SK-N-MC (cell line): ENCODE measurements around the gene MCMBP.
"Not testable (repeated sequence)": the region's sequence is repeated elsewhere in the genome, so short reads cannot be mapped to it uniquely, and the experiment has no call there.

Source experiments
- DNase-seq: peaks from one replicate; pipeline ENCODE4 v3.0.0-alpha.2; 2011; ENCODE audit warnings: low read depth, low spot score
- H3K27ac ChIP-seq: fragments of 200-600 bp; sonication (generic); 2 replicates; pipeline ENCODE4 v1.5.1; 2016; ENCODE audit warnings: mixed run types
- H3K36me3 ChIP-seq: fragments of 200-600 bp; sonication (generic); 2 replicates; pipeline ENCODE4 v1.6.1; 2017; ENCODE audit warnings: antibody characterized with exemption, low read length, mixed read lengths; ENCODE audit not compliant: insufficient read depth
- H3K4me3 ChIP-seq: fragments of 200-600 bp; sonication (generic); 2 replicates; pipeline ENCODE4 v1.5.1; 2016
- H3K9ac ChIP-seq: fragments of 200-600 bp; sonication (generic); 2 replicates; pipeline ENCODE4 v1.8.0; 2017; ENCODE audit warnings: mixed run types, mixed read lengths; ENCODE audit not compliant: insufficient read length
- H3K9me3 ChIP-seq: fragments of 200-600 bp; sonication (generic); 2 replicates; pipeline ENCODE4 v1.6.1; 2017; ENCODE audit warnings: low read depth, mild to moderate bottlenecking, antibody characterized with exemption, low read length, moderate library complexity, mixed read lengths
- EZH2 ChIP-seq: fragments of 200-600 bp; sonication (generic); IDR thresholded peaks from one replicate; pipeline ENCODE4 v1.6.1; 2017; ENCODE audit warnings: antibody characterized with exemption
- FOXP2 ChIP-seq: optimal IDR thresholded peaks from 2 replicates; pipeline ENCODE3; 2011; ENCODE audit warnings: mild to moderate bottlenecking, moderate library complexity; ENCODE audit not compliant: insufficient read depth; ENCODE audit errors: extremely low read length, control extremely low read depth
- POLR2AphosphoS5 ChIP-seq: IDR thresholded peaks from 2 replicates; pipeline ENCODE4 v1.6.1; 2012; ENCODE audit warnings: mild to moderate bottlenecking, low read depth, low read length, borderline replicate concordance

MCMBP gene, protein sequence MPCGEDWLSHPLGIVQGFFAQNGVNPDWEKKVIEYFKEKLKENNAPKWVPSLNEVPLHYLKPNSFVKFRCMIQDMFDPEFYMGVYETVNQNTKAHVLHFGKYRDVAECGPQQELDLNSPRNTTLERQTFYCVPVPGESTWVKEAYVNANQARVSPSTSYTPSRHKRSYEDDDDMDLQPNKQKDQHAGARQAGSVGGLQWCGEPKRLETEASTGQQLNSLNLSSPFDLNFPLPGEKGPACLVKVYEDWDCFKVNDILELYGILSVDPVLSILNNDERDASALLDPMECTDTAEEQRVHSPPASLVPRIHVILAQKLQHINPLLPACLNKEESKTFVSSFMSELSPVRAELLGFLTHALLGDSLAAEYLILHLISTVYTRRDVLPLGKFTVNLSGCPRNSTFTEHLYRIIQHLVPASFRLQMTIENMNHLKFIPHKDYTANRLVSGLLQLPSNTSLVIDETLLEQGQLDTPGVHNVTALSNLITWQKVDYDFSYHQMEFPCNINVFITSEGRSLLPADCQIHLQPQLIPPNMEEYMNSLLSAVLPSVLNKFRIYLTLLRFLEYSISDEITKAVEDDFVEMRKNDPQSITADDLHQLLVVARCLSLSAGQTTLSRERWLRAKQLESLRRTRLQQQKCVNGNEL

DNA sequence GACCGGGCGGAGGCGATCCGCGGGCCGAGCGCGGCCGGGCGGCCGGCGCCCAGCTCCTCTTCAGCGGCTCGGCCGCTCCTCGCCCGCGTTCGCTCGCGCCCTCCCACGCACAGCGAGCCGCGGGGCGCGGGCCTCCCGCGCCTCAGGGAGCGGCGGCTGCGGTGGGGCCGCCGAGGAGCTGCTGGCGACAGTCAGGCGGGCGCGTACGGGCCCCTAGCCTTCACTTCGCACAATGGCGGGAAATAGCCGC lies at the start of gene MCMBP:
TSS of gene MCMBP (minus strand) at position 234 of the 250 bp plus-strand sequence. CDS start 259 bp downstream, outside the sequence.
- Histone ChIP-seq H3K27ac (peak within 1 kb of the TSS; percentile 81), H3K9ac (peak within 1 kb of the TSS; percentile 73), H3K36me3 (no peaks in the 10 kb centered on the region), H3K9me3 (no peaks in the 10 kb centered on the region), H3K4me3 (peak within 1 kb of the TSS; percentile 81)
- TF ChIP-seq EZH2 = no peak
- TF ChIP-seq FOXP2 = no peak
- no peak for TF ChIP-seq POLR2AphosphoS5
- DNase-seq = no peak

DNA sequence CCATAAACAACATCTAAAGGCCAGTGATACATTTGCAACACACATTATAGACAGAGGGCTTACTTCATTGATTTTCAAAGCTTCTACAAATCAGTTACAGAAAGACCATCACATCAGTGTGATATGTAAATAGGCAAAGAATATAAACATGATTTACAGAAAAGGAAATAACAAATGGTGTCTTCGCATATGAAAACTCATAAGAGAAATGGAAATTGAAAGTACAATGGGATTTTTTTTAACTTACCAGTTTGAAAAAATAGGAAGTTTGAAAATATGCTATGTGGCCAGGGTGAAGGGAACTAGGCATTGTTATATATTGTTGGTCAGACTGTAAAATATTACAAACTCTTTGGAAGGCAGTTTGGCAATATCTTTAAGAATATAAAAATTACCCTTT lies 47.2 kb upstream of the MCMBP start:
- no peak overlapping the region for H3K9ac ChIP-seq
- peaks cover 23% of the 10 kb centered on the region for H3K36me3 ChIP-seq
- DNase-seq = no peak
- no peaks in the 10 kb centered on the region for H3K9me3 ChIP-seq
- no peak overlapping the region for H3K4me3 ChIP-seq
- TF ChIP-seq POLR2AphosphoS5 (no peak), FOXP2 (no peak)
- no peak overlapping the region for H3K27ac ChIP-seq

DNA sequence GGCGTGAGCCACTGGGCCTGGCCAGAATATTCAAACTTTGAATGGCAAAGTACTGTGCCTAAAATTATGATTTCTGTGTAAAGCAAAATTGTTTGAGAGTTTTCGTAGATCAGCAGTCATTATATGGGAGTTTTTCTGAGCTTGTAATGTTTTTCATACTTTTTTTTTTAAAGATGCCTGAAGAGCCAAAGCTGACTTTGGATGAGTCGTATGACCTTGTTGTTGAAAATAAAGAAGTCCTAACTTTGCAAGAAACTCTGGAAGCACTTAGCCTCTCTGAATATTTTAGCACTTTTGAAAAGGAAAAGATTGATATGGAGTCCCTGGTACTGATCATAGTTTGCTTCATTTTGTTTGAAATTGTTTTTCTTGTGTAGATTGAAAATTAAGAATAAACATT lies 46.6 kb upstream of the MCMBP start:
- Histone ChIP-seq H3K9me3 (no peaks in the 10 kb centered on the region), H3K4me3 (no peak overlapping the region), H3K9ac (no peak overlapping the region), H3K27ac (no peak overlapping the region), H3K36me3 (peaks cover 23% of the 10 kb centered on the region)
- TF ChIP-seq FOXP2 (no peak), POLR2AphosphoS5 (no peak), EZH2 (no peak)
- DNase-seq = no peak

DNA sequence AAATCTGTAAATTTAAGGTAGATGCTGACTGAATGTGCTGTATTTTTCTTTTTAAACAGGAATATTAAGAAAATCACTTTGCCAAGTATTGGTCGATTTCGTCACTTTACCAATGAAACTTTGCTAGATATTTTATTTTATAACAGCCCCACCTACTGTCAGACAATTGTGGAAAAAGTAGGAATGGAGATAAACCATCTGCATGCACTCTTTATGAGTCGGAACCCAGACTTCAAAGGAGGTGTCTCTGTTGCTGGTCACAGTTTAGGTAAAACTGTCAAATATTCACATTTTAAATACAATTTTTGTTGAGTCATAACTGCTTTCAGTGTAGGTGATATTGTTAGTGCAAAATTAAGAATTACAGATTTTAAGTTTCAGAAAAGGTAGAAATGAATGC lies 45.1 kb upstream of the MCMBP start:
- no peaks in the 10 kb centered on the region for H3K9me3 ChIP-seq
- no peak for DNase-seq
- no peak for TF ChIP-seq EZH2
- no peak for TF ChIP-seq POLR2AphosphoS5
- no peak for TF ChIP-seq FOXP2
- no peak overlapping the region for H3K27ac ChIP-seq
- H3K9ac ChIP-seq = no peak overlapping the region
- H3K4me3 ChIP-seq = no peak overlapping the region
- H3K36me3 ChIP-seq = peaks cover 23% of the 10 kb centered on the region

DNA sequence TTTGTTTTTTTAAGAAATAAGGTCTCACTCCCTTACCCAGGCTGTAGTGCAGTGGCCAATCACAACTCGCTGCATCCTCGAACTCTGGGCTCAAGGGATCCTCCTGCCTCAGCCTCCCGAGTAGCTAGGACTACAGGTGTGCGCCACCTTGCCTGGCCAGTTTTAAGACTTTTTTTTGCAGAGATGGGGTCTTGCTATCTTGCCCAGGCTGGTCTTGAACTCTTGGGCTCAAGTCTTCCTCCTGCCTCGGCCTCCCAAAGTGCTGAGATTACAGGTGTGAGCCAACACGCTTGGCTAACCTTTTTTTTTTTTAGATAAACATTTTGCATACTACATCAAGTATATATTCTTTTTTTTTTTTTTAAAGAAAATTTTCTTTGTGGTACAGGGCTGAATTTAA lies 38.0 kb upstream of the MCMBP start:
- Histone ChIP-seq H3K36me3 (peaks cover 4% of the 10 kb centered on the region; the same call in 1 of the 2 replicates), H3K27ac (no peak overlapping the region), H3K4me3 (no peak overlapping the region), H3K9ac (no peak overlapping the region), H3K9me3 (no peaks in the 10 kb centered on the region)
- no peak for DNase-seq
- TF ChIP-seq FOXP2 = no peak
- TF ChIP-seq POLR2AphosphoS5 = no peak
- no peak for TF ChIP-seq EZH2

DNA sequence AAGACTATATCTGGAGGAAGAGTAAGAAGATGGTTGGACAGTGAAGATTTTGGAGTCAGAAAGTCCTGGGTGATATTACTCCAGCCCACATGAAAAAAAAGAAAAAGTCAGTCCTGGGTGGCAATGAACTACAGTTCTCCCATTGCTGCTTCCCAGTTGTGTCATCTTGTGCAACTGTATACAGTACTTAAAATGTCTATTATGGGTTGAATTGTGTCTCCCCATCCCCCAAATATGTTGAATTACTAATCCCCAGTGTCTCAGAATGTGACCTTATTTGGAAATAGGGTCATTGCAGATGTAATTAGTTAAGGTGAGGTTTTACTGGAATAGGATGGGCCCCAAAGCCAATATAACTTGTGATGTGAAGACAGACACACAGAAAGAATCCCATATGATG lies 35.5 kb upstream of the MCMBP start:
- DNase-seq = no peak
- no peak overlapping the region for H3K4me3 ChIP-seq
- H3K9ac ChIP-seq = no peak overlapping the region
- no peak overlapping the region for H3K27ac ChIP-seq
- H3K36me3 ChIP-seq = peaks cover 10% of the 10 kb centered on the region; the same call in 1 of the 2 replicates
- TF ChIP-seq EZH2 (no peak), POLR2AphosphoS5 (no peak), FOXP2 (no peak)
- no peaks in the 10 kb centered on the region for H3K9me3 ChIP-seq

DNA sequence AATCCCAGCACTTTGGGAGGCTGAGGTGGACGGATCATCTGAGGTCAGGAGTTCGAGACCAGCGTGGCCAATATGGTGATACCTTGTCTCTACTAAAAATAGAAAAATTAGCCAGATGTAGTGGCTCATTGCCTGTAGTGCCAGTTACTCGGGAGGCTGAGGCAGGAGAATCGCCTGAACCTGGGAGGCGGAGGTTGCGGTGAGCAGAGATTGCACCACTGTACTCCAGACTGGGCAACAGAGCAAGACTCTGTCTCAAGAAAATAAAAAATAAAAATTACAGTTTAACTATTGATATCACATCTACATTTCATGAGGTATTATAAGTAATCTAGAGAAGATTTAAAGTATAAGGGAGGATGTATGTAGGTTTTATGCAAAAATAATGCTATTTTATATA lies 35.1 kb upstream of the MCMBP start:
- not testable (repeated sequence) for H3K9me3 ChIP-seq, H3K27ac ChIP-seq, H3K9ac ChIP-seq, DNase-seq, H3K4me3 ChIP-seq
- peaks cover 14% of the 10 kb centered on the region; the same call in 1 of the 2 replicates for H3K36me3 ChIP-seq

DNA sequence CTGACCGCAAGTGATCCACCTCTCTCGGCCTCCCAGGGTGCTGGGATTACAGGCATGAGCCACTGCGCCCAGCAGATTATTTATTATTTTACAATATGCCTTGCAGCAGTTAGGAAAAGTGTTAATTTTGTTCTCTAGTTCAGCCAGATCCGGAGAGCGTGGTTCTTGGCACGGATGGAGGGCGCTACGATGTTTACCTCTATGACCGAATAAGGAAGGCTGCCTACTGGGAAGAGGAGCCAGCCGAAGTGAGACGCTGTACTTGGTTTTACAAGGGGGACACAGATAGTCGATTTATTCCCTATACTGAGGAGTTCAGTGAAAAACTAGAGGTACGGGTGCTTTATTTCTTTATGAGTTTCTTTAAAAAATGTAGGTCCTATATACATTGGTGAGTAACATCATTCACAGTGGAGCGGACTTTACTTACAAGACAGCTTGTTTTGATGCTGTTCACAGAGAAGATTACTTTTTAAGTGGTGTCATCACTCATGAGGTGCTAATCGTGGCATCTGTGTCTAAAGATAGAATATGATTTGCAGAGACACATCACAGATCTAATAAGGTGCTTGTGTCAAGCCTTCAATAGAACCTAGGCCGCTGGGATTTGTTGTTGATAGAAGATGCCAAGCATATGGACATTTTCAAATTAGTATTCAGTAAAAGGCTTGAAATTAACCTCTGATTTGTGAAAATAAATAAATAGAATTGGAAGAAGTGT lies 31.5 kb upstream of the MCMBP start:
- Histone ChIP-seq H3K36me3 (peaks cover 10% of the 10 kb centered on the region; the same call in 1 of the 2 replicates), H3K9ac (no peak overlapping the region), H3K9me3 (no peaks in the 10 kb centered on the region), H3K27ac (no peak overlapping the region), H3K4me3 (no peak overlapping the region)
- TF ChIP-seq POLR2AphosphoS5 = no peak
- TF ChIP-seq FOXP2 = no peak
- no peak for TF ChIP-seq EZH2
- DNase-seq = no peak
